D721Med (cell line): ENCODE results near the gene RALGDS.

Experiments
- DNase-seq: peaks from one replicate; pipeline ENCODE4 v3.0.0; 2011; ENCODE audit warnings: low spot score; ENCODE audit not compliant: insufficient read length
- FAIRE-seq: peaks from 2 replicates; lab custom pipeline; 2011; peaks lifted over from hg19 to GRCh38; lab: Jason Lieb, UNC
- TF ChIP-seq, protein P1 (sequence below): IDR thresholded peaks from 2 replicates; pipeline ENCODE4 v1.5.1; 2012; ENCODE audit warnings: mild to moderate bottlenecking, control low read depth; ENCODE audit not compliant: insufficient read depth; ENCODE audit errors: missing control alignments

Gene RALGDS

GRCh38 chr9:133158695-133159094 lies 37.7 kb upstream of the RALGDS start:
- FAIRE-seq (no peak), DNase-seq (no peak)
- TF ChIP-seq, protein P1, sequence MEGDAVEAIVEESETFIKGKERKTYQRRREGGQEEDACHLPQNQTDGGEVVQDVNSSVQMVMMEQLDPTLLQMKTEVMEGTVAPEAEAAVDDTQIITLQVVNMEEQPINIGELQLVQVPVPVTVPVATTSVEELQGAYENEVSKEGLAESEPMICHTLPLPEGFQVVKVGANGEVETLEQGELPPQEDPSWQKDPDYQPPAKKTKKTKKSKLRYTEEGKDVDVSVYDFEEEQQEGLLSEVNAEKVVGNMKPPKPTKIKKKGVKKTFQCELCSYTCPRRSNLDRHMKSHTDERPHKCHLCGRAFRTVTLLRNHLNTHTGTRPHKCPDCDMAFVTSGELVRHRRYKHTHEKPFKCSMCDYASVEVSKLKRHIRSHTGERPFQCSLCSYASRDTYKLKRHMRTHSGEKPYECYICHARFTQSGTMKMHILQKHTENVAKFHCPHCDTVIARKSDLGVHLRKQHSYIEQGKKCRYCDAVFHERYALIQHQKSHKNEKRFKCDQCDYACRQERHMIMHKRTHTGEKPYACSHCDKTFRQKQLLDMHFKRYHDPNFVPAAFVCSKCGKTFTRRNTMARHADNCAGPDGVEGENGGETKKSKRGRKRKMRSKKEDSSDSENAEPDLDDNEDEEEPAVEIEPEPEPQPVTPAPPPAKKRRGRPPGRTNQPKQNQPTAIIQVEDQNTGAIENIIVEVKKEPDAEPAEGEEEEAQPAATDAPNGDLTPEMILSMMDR: no peak

- DNase-seq: no peak
- FAIRE-seq: no peak
- TF ChIP-seq, protein P1: no peak
These were observed 34.1 kb upstream of the RALGDS start for GRCh38 chr9:133155156-133155555.

- FAIRE-seq (no peak), DNase-seq (no peak)
- TF ChIP-seq, protein P1: no peak
These were observed 33.3 kb upstream of the RALGDS start for GRCh38 chr9:133154097-133154989.

GRCh38 chr9:133153227-133154096 lies 32.4 kb upstream of the RALGDS start:
- DNase-seq (no peak), FAIRE-seq (no peak)
- TF ChIP-seq, protein P1: no peak

DNA sequence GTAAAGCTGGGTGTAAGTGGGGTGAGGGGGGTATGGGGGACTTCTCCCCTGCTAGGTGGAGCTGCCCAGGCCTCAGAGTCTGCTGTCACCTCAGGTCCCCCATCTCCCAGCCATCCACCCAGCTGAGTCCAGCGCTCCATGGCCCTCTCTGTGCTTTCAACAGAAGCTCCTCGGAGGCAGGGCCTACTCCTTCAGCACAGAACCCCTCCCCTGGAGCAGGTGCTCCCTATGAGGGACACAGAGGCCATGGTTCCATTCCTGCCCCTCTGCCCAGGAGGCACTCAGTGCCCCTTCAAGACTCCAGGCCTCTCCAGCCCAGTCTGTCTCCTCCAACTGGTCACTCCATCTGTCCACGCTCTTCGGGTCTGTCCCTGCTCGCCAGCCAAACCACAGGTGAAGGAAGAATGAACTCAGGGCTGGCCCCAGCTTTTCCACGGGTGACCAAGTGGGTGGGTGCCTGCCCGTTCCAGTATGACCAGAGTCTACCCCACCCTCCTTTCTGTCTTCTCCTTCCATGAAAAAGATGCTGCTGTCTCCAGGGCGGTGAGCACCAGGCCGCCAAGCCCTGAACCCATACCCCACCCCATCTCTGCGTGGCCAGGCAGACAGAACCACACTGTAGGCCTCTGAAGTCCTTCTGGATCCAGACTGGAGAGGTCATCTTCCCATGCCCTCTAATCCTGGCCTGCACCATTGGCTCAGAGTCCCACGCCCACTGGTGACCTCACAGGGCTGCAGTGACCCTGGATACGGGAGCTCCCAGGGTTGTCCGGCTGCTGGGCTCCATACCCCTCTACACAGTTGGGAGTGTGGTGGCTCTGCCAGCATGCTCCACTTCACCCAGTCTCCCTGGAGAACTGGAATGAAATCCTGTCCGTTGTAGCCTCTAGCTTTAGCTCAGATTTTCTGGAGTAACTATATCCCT lies 30.8 kb upstream of the RALGDS start:
- FAIRE-seq: no peak
- TF ChIP-seq, protein P1: no peak
- no peak for DNase-seq

- FAIRE-seq: no peak
- no peak for DNase-seq
- TF ChIP-seq, protein P1: no peak
These were observed 30.0 kb upstream of the RALGDS start for GRCh38 chr9:133151041-133151440.
